Right atrium auricular region (tissue), 2 donors: ENCODE results near the gene BANK1. TPM values are rescaled to one million over a fixed set of nuclear protein-coding genes. Genes with fewer than 3 reads are reported as not detected.

ENCODE experiments used
- DNase-seq: peaks from one replicate; pipeline ENCODE4 v3.0.0-alpha.2; 2019; ENCODE audit warnings: low spot score
- H3K27ac ChIP-seq, 2 donors: fragments of 200-600 bp; sonication (generic); 1 replicate in 1 of 2; 2 replicates in 1 of 2; pipeline ENCODE4 v1.5.1; 2016 to 2019
- H3K27me3 ChIP-seq, 2 donors: fragments of 200-600 bp; sonication (generic); one replicate each; pipeline versions ENCODE4 v1.5.1 to v1.6.0; 2017 to 2019
- H3K36me3 ChIP-seq: fragments of 200-600 bp; sonication (generic); one replicate; pipeline ENCODE4 v1.5.1; 2016
- H3K4me1 ChIP-seq, 2 donors: fragments of 200-600 bp; sonication (generic); one replicate each; pipeline versions ENCODE4 v1.5.1 to v1.6.0; 2017 to 2019
- H3K4me3 ChIP-seq, 2 donors: fragments of 200-600 bp; sonication (generic); 1 replicate in 1 of 2; 2 replicates in 1 of 2; pipeline ENCODE4 v1.5.1; 2017 to 2019; ENCODE audit warnings: mild to moderate bottlenecking in 1 of 2, moderate library complexity in 1 of 2
- H3K9me3 ChIP-seq, 2 donors: fragments of 200-600 bp; sonication (generic); one replicate each; pipeline ENCODE4 v1.5.1; 2019
- total RNA-seq, 2 donors: library from RNA; depleted of rRNA; stranded (reverse); fragments of >200 nt; gene quantifications; one replicate each; pipeline ENCODE4 v1.1.0, GENCODE V29; 2016
- TF ChIP-seq, protein P1 (sequence below), 2 donors: fragments of 200-600 bp; sonication (generic); IDR thresholded peaks; one replicate each; pipeline ENCODE4 v1.5.1; 2019; ENCODE audit warnings: antibody characterized with exemption in 2 of 2

Gene BANK1
- total RNA-seq, 2 donors from 2014 or later, result 1.4 TPM; not detected in 1

DNA sequence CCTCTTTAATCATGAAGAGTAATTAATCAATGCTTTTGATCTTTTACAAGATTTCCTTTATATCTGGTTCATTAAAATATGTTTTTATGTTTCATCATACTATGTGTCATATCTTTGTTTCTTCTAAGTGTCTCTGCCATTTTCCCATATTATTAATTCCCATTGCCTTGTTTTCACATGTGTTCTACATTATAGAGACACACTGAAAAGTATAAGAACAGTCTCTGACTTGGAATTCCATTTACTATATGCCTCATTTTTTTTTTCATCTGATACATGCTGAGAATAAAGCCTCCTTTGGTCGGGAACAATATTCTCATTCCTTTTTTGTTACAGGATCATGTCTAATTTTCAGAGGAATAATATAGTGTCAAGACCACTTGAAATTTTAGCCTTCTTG lies 4.3 kb downstream of the BANK1 start:
- Histone ChIP-seq H3K27me3 (peaks cover 0 to 7% of the 10 kb centered on the region in 2 donors), H3K4me3 (no peak overlapping the region), H3K27ac (no peak overlapping the region), H3K4me1 (peaks cover 0 to 8% of the 10 kb centered on the region in 2 donors), H3K9me3 (no peaks in the 10 kb centered on the region), H3K36me3 (no peaks in the 10 kb centered on the region)
- TF ChIP-seq, protein P1, sequence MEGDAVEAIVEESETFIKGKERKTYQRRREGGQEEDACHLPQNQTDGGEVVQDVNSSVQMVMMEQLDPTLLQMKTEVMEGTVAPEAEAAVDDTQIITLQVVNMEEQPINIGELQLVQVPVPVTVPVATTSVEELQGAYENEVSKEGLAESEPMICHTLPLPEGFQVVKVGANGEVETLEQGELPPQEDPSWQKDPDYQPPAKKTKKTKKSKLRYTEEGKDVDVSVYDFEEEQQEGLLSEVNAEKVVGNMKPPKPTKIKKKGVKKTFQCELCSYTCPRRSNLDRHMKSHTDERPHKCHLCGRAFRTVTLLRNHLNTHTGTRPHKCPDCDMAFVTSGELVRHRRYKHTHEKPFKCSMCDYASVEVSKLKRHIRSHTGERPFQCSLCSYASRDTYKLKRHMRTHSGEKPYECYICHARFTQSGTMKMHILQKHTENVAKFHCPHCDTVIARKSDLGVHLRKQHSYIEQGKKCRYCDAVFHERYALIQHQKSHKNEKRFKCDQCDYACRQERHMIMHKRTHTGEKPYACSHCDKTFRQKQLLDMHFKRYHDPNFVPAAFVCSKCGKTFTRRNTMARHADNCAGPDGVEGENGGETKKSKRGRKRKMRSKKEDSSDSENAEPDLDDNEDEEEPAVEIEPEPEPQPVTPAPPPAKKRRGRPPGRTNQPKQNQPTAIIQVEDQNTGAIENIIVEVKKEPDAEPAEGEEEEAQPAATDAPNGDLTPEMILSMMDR (IDR thresholded peaks at IDR 0.05), result no peak
- no peak for DNase-seq

DNA sequence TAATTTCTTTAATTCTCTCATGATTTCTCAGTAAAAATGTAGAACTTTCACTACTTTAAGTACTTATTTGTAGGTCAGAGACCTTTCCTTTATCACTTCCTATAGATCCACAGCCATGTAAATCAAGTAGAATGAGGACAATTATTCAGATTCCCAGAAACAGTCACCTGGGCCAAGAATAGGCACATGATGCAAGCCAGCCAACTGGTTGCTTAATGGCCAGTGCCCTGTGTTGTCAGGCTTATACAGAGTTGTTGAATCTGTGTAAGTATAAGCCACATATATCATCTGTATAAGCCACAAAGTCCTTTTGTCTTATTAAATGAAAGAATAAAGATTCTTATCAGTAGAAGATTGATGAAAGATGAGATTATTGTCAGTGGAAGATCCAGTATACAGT lies 5.2 kb downstream of the BANK1 start:
- H3K27me3 ChIP-seq, result peaks cover 0 to 6% of the 10 kb centered on the region in 2 donors
- H3K9me3 ChIP-seq, result no peaks in the 10 kb centered on the region
- peaks cover 0 to 4% of the 10 kb centered on the region in 2 donors for H3K4me1 ChIP-seq
- DNase-seq, result no peak
- no peak overlapping the region for H3K4me3 ChIP-seq
- H3K27ac ChIP-seq, result no peak overlapping the region
- H3K36me3 ChIP-seq, result no peaks in the 10 kb centered on the region
- TF ChIP-seq, protein P1 (IDR thresholded peaks at IDR 0.05), result no peak

DNA sequence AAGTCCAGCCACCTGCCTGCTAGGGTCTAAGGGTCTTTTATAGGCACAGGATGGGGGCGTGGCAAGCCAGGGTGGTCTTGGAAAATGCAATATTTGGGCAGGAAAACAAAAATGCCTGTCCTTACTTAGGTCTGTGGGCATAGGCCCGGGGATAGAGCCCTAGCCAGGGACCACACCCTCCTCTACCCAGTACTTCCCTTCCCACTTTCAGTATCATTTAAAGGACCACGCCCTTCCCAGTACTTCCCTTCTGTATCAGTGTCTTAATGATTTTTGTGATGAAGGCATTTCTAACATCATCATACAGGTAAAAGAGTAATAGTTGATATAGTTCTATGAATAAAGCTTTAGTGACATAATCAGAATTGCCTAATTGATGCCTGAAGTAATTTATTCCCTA lies 11.4 kb downstream of the BANK1 start:
- Histone ChIP-seq H3K4me1 (no peaks in the 10 kb centered on the region), H3K36me3 (no peaks in the 10 kb centered on the region), H3K27ac (no peak overlapping the region), H3K9me3 (no peaks in the 10 kb centered on the region), H3K4me3 (no peak overlapping the region), H3K27me3 (no peaks in the 10 kb centered on the region)
- DNase-seq, result no peak
- TF ChIP-seq, protein P1 (IDR thresholded peaks at IDR 0.05), result no peak

DNA sequence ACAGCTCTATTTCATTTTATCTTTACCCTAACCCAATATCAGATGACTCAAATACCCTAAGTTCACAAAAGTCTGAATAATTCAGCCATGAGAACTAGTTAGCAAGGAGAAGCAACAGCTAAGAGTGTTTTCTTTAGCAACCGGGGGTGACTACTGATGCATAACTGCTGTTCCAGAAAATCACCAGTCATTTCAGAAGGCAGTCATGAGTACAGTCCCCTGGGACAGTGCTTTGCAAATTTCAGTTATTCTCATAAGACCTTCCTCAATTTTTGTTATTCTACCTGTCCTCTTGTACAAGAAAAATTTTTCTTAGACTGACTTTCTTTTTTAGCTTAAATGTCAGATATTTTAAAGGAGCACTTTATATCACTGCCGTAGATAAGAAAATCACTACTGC lies 16.4 kb downstream of the BANK1 start:
- Histone ChIP-seq H3K27ac (no peak overlapping the region), H3K36me3 (no peaks in the 10 kb centered on the region), H3K4me3 (no peak overlapping the region), H3K9me3 (no peaks in the 10 kb centered on the region), H3K4me1 (no peaks in the 10 kb centered on the region), H3K27me3 (no peaks in the 10 kb centered on the region)
- TF ChIP-seq, protein P1 (IDR thresholded peaks at IDR 0.05), result no peak
- no peak for DNase-seq

DNA sequence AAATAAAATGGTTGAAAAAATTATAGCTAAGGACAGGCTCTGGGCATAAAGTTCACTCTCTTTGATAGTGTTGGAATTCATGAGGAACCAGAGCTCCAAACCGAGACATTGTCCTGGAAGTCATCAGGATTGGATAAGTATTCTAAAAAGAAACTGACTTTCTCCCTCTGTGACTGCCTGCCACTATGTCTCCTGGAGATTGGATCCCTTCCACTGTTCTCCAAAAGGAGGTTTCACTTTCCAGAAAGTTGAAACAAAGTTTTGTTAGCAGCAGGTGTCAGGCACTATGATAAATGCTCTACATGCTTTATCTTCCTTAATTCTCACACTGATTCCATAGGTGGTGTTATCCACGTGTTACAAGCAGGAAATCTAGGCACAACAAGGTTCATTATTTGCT lies 16.8 kb downstream of the BANK1 start:
- TF ChIP-seq, protein P1 (IDR thresholded peaks at IDR 0.05), result no peak
- H3K27me3 ChIP-seq, result no peaks in the 10 kb centered on the region
- no peak overlapping the region for H3K27ac ChIP-seq
- H3K36me3 ChIP-seq, result no peaks in the 10 kb centered on the region
- no peak overlapping the region for H3K4me3 ChIP-seq
- no peaks in the 10 kb centered on the region for H3K9me3 ChIP-seq
- no peak for DNase-seq
- no peaks in the 10 kb centered on the region for H3K4me1 ChIP-seq

DNA sequence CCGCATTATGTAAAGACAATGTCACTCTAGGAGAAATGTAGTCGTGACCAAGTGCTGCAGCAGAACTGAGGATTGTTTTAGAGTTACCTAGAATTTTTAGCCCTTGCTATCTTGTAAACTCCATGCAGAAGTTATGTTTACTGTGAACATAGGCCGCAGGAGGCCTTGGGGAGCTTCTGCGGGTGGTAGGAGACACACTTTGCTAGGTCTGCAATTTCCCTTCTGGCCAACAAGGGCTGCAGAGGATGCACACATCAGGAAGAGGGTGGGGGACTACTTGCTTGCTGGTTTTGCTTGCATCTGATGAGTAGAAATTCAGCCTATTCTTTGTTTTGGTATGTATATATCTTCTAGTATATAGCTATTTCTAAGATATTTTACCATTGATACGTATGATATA lies 23.1 kb downstream of the BANK1 start:
- no peaks in the 10 kb centered on the region for H3K36me3 ChIP-seq
- no peaks in the 10 kb centered on the region for H3K4me1 ChIP-seq
- DNase-seq, result no peak
- H3K9me3 ChIP-seq, result no peaks in the 10 kb centered on the region
- TF ChIP-seq, protein P1 (IDR thresholded peaks at IDR 0.05), result no peak
- no peaks in the 10 kb centered on the region for H3K27me3 ChIP-seq
- H3K4me3 ChIP-seq, result no peak overlapping the region
- H3K27ac ChIP-seq, result no peak overlapping the region
